Sigmoid colon (tissue), 4 donors: ENCODE results near the gene RNF181.

Source experiments
- POLR2A ChIP-seq, 2 donors: fragments of 450-650 bp; IDR thresholded peaks; one replicate each; pipeline ENCODE4 v1.6.1; 2016; ENCODE audit warnings: antibody characterized with exemption in 2 of 2, mild to moderate bottlenecking in 2 of 2, moderate library complexity in 2 of 2
- POLR2AphosphoS5 ChIP-seq, 4 donors: sonication (generic); formaldehyde crosslinking; IDR thresholded peaks; one replicate each; pipeline ENCODE4 v1.6.1; 2017; ENCODE audit warnings: antibody characterized with exemption in 4 of 4
- TF ChIP-seq, protein P1 (sequence below), 4 experiments: fragments of 450-650 bp in 3 of 4; fragments of 200-600 bp in 1 of 4; IDR thresholded peaks; one replicate each; pipeline ENCODE4 v1.5.1; 2016 to 2019; ENCODE audit warnings: antibody characterized with exemption in 4 of 4, mild to moderate bottlenecking in 3 of 4, moderate library complexity in 2 of 4

DNA sequence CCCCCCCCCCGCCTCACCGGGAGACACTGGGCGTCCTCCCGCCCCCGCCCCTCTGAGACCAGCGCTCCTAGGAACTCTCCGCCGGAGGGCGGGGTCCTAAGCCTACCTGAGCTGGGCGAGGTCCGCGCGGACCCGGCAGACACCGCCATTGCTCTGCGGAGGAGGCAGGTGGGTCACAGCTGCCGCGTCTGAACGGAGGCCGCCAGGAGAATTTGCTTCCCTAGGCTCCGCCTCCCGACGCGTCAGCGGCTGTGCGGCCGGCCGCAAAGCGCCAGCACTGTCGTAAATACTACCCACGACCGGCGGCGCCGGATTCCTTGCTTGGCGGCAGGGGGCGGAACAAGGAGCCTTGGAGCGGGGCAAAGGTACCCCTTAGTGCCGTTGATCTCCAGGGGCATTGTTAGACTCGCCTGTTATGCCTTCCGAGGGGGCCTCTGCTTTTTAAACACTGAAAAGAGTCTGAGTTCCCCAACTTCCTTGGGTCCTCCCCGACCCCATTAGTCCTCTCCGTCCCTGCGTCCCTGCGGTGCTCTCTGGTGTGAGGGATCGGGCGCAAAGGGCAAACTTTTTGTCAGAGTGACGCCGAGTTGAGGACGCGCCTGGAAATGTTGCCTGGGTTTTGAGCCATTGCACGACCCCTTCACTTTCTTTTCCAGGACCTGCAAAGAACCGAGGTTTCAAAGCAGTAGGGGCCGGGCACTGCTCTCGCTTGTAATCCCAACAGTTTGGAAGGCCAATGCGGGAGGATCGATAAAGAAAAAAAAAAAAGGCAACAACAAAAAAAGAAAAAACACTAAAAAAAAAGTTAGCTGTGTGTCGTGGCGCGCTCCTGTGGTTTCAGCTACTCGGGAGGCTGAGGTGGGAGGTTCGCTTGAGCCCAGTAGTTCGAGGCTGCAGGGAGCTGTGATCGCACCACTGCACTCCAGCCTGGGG lies 34.0 kb upstream of the RNF181 start, which contains the start of gene GGCX:
- TF ChIP-seq, protein P1, sequence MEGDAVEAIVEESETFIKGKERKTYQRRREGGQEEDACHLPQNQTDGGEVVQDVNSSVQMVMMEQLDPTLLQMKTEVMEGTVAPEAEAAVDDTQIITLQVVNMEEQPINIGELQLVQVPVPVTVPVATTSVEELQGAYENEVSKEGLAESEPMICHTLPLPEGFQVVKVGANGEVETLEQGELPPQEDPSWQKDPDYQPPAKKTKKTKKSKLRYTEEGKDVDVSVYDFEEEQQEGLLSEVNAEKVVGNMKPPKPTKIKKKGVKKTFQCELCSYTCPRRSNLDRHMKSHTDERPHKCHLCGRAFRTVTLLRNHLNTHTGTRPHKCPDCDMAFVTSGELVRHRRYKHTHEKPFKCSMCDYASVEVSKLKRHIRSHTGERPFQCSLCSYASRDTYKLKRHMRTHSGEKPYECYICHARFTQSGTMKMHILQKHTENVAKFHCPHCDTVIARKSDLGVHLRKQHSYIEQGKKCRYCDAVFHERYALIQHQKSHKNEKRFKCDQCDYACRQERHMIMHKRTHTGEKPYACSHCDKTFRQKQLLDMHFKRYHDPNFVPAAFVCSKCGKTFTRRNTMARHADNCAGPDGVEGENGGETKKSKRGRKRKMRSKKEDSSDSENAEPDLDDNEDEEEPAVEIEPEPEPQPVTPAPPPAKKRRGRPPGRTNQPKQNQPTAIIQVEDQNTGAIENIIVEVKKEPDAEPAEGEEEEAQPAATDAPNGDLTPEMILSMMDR (IDR thresholded peaks at IDR 0.05): peak in 1 of 4 experiments; percentile 26
- TF ChIP-seq POLR2A (IDR thresholded peaks at IDR 0.05) (peak; percentile 75 to 83), POLR2AphosphoS5 (IDR thresholded peaks at IDR 0.05) (peak; percentile 85 to 93 (median 90))
